GM18526 (cell line): Measurements from ENCODE around the gene HILPDA.

Experiments used
- POLR2A ChIP-seq: IDR thresholded peaks from 3 replicates; pipeline ENCODE4 v1.6.1; 2011; ENCODE audit not compliant: insufficient read length; ENCODE audit errors: extremely low read depth

HILPDA gene

GRCh38 chr7:128450409-128450808 lies 5.3 kb upstream of the HILPDA start:
- no peak for TF ChIP-seq POLR2A

GRCh38 chr7:128450913-128451312 lies 4.8 kb upstream of the HILPDA start:
- no peak for TF ChIP-seq POLR2A

- no peak for TF ChIP-seq POLR2A
Observed at GRCh38 chr7:128452552-128452951, 3.1 kb upstream of the HILPDA start.

- no peak for TF ChIP-seq POLR2A
Observed at GRCh38 chr7:128453836-128454804, 1.6 kb upstream of the HILPDA start.

- no peak for TF ChIP-seq POLR2A
Observed at GRCh38 chr7:128454808-128455542, 703 bp upstream of the HILPDA start.

- TF ChIP-seq POLR2A = no peak
Observed at GRCh38 chr7:128456255-128456725, 612 bp downstream of the HILPDA start.

GRCh38 chr7:128458956-128459355 lies 3.3 kb downstream of the HILPDA start:
- TF ChIP-seq POLR2A = no peak

GRCh38 chr7:128459394-128459878 lies 3.8 kb downstream of the HILPDA start:
- no peak for TF ChIP-seq POLR2A

- no peak for TF ChIP-seq POLR2A
Observed at GRCh38 chr7:128462460-128462859, 6.8 kb downstream of the HILPDA start.

GRCh38 chr7:128476402-128477335 lies 21.0 kb downstream of the HILPDA start, which contains the start of gene METTL2B:
TSS of gene METTL2B (plus strand) at chr7:128476748. CDS start at chr7:128476766, 18 bp downstream.
- TF ChIP-seq POLR2A = peak; percentile 55

GRCh38 chr7:128497405-128497804 lies 41.7 kb downstream of the HILPDA start:
- TF ChIP-seq POLR2A = no peak
